ENCODE measurements around the gene KIR3DL2.

GRCh38 chr19:54888239-54888638, 38.0 kb downstream of the KIR3DL2 start:
- no peak for TF ChIP-seq POLR2A (IDR thresholded peaks at IDR 0.05)
- TF ChIP-seq CTCF (IDR thresholded peaks at IDR 0.05) = no peak
